ENCODE data around the gene ADD3.

Gene ADD3

GRCh38 chr10:110160522-110160921 is 152.7 kb downstream of the ADD3 start:
- DNase-seq = no peak

GRCh38 chr10:110162741-110163145 is 155.0 kb downstream of the ADD3 start:
- DNase-seq = no peak

- no peak for DNase-seq
These were observed 155.5 kb downstream of the ADD3 start for GRCh38 chr10:110163192-110163773.

- no peak for DNase-seq
These were observed 156.1 kb downstream of the ADD3 start for GRCh38 chr10:110163841-110164240.

GRCh38 chr10:110165239-110165638 is 157.5 kb downstream of the ADD3 start:
- DNase-seq = no peak

GRCh38 chr10:110167149-110167548 is 159.4 kb downstream of the ADD3 start:
- DNase-seq = no peak

GRCh38 chr10:110168601-110169481 is 161.1 kb downstream of the ADD3 start:
- no peak for DNase-seq

- no peak for DNase-seq
These were observed 161.8 kb downstream of the ADD3 start for GRCh38 chr10:110169586-110169985.

GRCh38 chr10:110170142-110170971 is 162.6 kb downstream of the ADD3 start:
- DNase-seq = no peak

GRCh38 chr10:110171032-110171431 is 163.2 kb downstream of the ADD3 start:
- no peak for DNase-seq

- DNase-seq = no peak
These were observed 164.4 kb downstream of the ADD3 start for GRCh38 chr10:110172155-110172554.

- DNase-seq = no peak
These were observed 166.4 kb downstream of the ADD3 start for GRCh38 chr10:110174201-110174600.

- no peak for DNase-seq
These were observed 167.0 kb downstream of the ADD3 start for GRCh38 chr10:110174816-110175215.

GRCh38 chr10:110175406-110175805 is 167.6 kb downstream of the ADD3 start:
- DNase-seq = no peak

GRCh38 chr10:110176141-110177030 is 168.6 kb downstream of the ADD3 start:
- DNase-seq = no peak

GRCh38 chr10:110179220-110179619 is 171.4 kb downstream of the ADD3 start:
- no peak for DNase-seq

GRCh38 chr10:110181451-110181850 is 173.7 kb downstream of the ADD3 start:
- no peak for DNase-seq

GRCh38 chr10:110181911-110182310 is 174.1 kb downstream of the ADD3 start:
- no peak for DNase-seq

GRCh38 chr10:110184398-110184797 is 176.6 kb downstream of the ADD3 start:
- no peak for DNase-seq
